ENCODE measurements around the gene MYO18B.

Gene MYO18B

GRCh38 chr22:25911243-25911972 lies 169.4 kb downstream of the MYO18B start:
- DNase-seq = no peak

GRCh38 chr22:25919452-25919851 lies 177.5 kb downstream of the MYO18B start:
- peak; percentile 18 for DNase-seq

- DNase-seq = no peak
Measured at GRCh38 chr22:25922141-25922540, 180.2 kb downstream of the MYO18B start.

- DNase-seq = no peak
Measured at GRCh38 chr22:25923914-25924313, 181.9 kb downstream of the MYO18B start.

- DNase-seq = no peak
Measured at GRCh38 chr22:25928038-25928437, 186.1 kb downstream of the MYO18B start.

GRCh38 chr22:25929321-25929878 lies 187.4 kb downstream of the MYO18B start:
- DNase-seq = no peak

GRCh38 chr22:25930083-25930482 lies 188.1 kb downstream of the MYO18B start:
- DNase-seq = no peak

GRCh38 chr22:25930788-25931310 lies 188.9 kb downstream of the MYO18B start:
- DNase-seq = peak; percentile 24

GRCh38 chr22:25933158-25933788 lies 191.3 kb downstream of the MYO18B start:
- DNase-seq = no peak

- DNase-seq = no peak
Measured at GRCh38 chr22:25935266-25936058, 193.5 kb downstream of the MYO18B start.

- DNase-seq = no peak
Measured at GRCh38 chr22:25938151-25938550, 196.2 kb downstream of the MYO18B start.

- no peak for DNase-seq
Measured at GRCh38 chr22:25939384-25939783, 197.4 kb downstream of the MYO18B start.

GRCh38 chr22:25940479-25940878 lies 198.5 kb downstream of the MYO18B start:
- DNase-seq = no peak

GRCh38 chr22:25941365-25941960 lies 199.5 kb downstream of the MYO18B start:
- DNase-seq = no peak

GRCh38 chr22:25942115-25942855 lies 200.3 kb downstream of the MYO18B start:
- no peak for DNase-seq

- peak; percentile 30 for DNase-seq
Measured at GRCh38 chr22:25942856-25943411, 200.9 kb downstream of the MYO18B start.

GRCh38 chr22:25950111-25950510 lies 208.1 kb downstream of the MYO18B start:
- no peak for DNase-seq

- no peak for DNase-seq
Measured at GRCh38 chr22:25953276-25953675, 211.3 kb downstream of the MYO18B start.

- no peak for DNase-seq
Measured at GRCh38 chr22:25953919-25954318, 211.9 kb downstream of the MYO18B start.

GRCh38 chr22:25955323-25955722 lies 213.3 kb downstream of the MYO18B start:
- DNase-seq = no peak

GRCh38 chr22:25956801-25957200 lies 214.8 kb downstream of the MYO18B start:
- no peak for DNase-seq
